ENCODE data around the gene PCBP3. TPM values are rescaled to one million over a fixed set of nuclear protein-coding genes. Genes with fewer than 3 reads are reported as not detected.

PCBP3 gene
- total and polyA plus RNA-seq, 2 of the 13 experiments (the other 11 are each of a cell fraction or from before 2014, with no cell fraction given): not detected

DNA sequence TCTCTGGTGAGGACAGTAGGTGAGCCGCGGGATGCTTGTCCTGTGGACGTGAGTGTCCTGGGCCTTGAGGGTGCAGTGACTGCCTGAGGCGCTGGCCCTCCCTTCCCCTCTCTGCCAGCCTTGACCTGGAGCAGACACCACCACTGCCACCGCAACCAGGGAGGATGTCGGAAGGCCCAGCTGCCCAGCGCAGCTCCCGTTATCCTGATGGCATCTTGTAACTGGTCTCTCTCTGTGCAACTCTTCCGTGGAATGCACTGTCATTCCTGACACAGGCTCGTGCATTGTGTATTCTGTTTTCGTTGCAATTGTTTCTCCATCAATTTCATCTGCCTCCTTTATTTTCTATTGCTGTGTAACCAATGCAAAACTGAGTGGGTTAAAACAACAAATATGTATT, 118.2 kb downstream of the PCBP3 start (continued):
- TF ChIP-seq ZSCAN21 (CRISPR knock-in tag; IDR thresholded peaks at IDR 0.05; ENCODE audit: borderline replicate concordance): no peak
- no peak for TF ChIP-seq ZNF143 (CRISPR knock-in tag; IDR thresholded peaks at IDR 0.05)
- TF ChIP-seq HNRNPK (IDR thresholded peaks at IDR 0.05; ENCODE audit: low read depth, low read length, poor library complexity, severe bottlenecking): no peak
- TF ChIP-seq HNRNPUL1 (IDR thresholded peaks at IDR 0.05; ENCODE audit: low read depth, low read length): no peak

DNA sequence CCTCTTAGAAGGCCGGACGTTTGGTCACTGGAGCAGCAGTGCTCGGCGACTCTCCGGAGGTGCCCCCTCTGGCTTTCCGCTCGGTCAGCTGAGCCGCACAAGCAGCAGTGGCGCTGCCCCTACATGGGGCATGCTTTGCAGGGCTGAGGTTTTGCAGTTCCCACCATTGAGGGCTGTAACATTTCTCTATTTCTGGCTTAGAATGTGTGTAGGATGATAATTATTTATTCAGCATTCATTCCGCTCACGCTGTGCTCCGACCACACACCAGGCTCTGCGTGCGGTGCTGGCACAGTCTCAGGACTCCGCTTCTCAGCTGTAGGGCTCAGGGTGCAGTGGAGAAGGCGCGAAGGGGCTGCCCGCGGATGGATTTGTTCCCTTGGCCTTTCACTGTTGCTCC, 119.5 kb downstream of the PCBP3 start:
- Histone ChIP-seq H3K9ac (ENCODE audit: insufficient read depth, low read depth, low read length) (no peak overlapping the region), H2AFZ (ENCODE audit: low read length) (no peak overlapping the region), H3K4me2 (ENCODE audit: low read depth, low read length) (no peak overlapping the region), H3K27ac (ENCODE audit: extremely low read length, insufficient read depth, low read length) (no peak overlapping the region), H4K20me1 (ENCODE audit: insufficient read depth, low read length) (no peaks in the 10 kb centered on the region), H3K9me3 (ENCODE audit: low read length) (no peaks in the 10 kb centered on the region), H3K27me3 (ENCODE audit: control insufficient read depth in 1 of 2, insufficient read depth in 2 of 2, low read length in 2 of 2) (peaks cover 3 to 23% of the 10 kb centered on the region in 2 experiments; a peak in 3 of 5 replicates), H3K36me3 (replicated peaks in 1 of 2; ENCODE audit: control insufficient read depth in 1 of 2, insufficient read depth in 2 of 2, low read length in 2 of 2) (no peaks in the 10 kb centered on the region), H3K4me3 (replicated peaks in 1 of 3; ENCODE audit: insufficient read depth in 1 of 3, low read depth in 2 of 3, low read length in 3 of 3) (no peak overlapping the region), H3K79me2 (ENCODE audit: insufficient read depth, low read length) (no peaks in the 10 kb centered on the region), H3K4me1 (ENCODE audit: insufficient read depth, low read length) (no peaks in the 10 kb centered on the region)
- intact Hi-C loops (cut with micrococcal nuclease; ENCODE audit: unreplicated experiment): no loop called here
- in situ Hi-C loops (cut with HindIII; ENCODE audit: extremely low pct_ligation_motif_present, low pct_unique_long_range_greater_than_20kb): no loop called here
- FAIRE-seq (no peak), ATAC-seq (no peak), DNase-seq (ENCODE audit: low spot score) (no peak)
- ChIA-PET CTCF (ENCODE audit: low intra/inter-chr PET ratio, low total read pairs) (no interaction called here), POLR2A (no interaction called here)
- no TSS peak for BruUV-seq (replicated peaks)
- TF ChIP-seq BCL6 (CRISPR knock-in tag; IDR thresholded peaks at IDR 0.05) (no peak), MXD4 (CRISPR knock-in tag; IDR thresholded peaks at IDR 0.05) (no peak), SALL2 (CRISPR knock-in tag; IDR thresholded peaks at IDR 0.05) (no peak), ARNT (IDR thresholded peaks at IDR 0.05) (no peak), ZNF460 (CRISPR knock-in tag; IDR thresholded peaks at IDR 0.05; ENCODE audit: borderline replicate concordance) (no peak), ZFP90 (CRISPR knock-in tag; IDR thresholded peaks at IDR 0.05; ENCODE audit: borderline replicate concordance) (no peak), MTA1 (CRISPR knock-in tag; IDR thresholded peaks at IDR 0.05; ENCODE audit: borderline replicate concordance) (no peak), GATA4 (IDR thresholded peaks at IDR 0.05; ENCODE audit: borderline replicate concordance, low read depth) (no peak), SIN3A (IDR thresholded peaks at IDR 0.05; ENCODE audit: borderline replicate concordance, low read depth, low read length) (no peak), HOXA7 (CRISPR knock-in tag; IDR thresholded peaks at IDR 0.05) (no peak), XBP1 (CRISPR knock-in tag; IDR thresholded peaks at IDR 0.05) (no peak), ZSCAN29 (CRISPR knock-in tag; conservative IDR thresholded peaks at IDR 0.05) (no peak), PAX8 (CRISPR knock-in tag; IDR thresholded peaks at IDR 0.05; ENCODE audit: borderline replicate concordance) (no peak), TBX2 (CRISPR knock-in tag; IDR thresholded peaks at IDR 0.05; ENCODE audit: borderline replicate concordance) (no peak), KDM2A (CRISPR knock-in tag; IDR thresholded peaks at IDR 0.05; ENCODE audit: borderline replicate concordance, low read depth) (no peak), ZSCAN21 (CRISPR knock-in tag; IDR thresholded peaks at IDR 0.05; ENCODE audit: borderline replicate concordance) (no peak), NFATC3 (CRISPR knock-in tag; IDR thresholded peaks at IDR 0.05) (no peak), GFI1 (CRISPR knock-in tag; IDR thresholded peaks at IDR 0.05; ENCODE audit: borderline replicate concordance) (no peak), SPEN (CRISPR knock-in tag; IDR thresholded peaks at IDR 0.05; ENCODE audit: low read depth) (no peak)
- TF ChIP-seq, protein P1, sequence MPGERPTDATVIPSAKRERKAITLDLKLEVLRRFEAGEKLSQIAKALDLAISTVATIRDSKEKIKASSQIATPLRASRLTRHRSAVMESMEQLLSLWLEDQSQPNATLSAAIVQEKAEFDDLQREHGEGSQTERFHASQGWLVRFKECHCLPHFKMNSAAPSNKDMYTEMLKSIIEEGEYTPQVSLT (CRISPR knock-in tag; IDR thresholded peaks at IDR 0.05; ENCODE audit: borderline replicate concordance, low read depth): no peak
- WGBS (ENCODE audit: low lambda C conversion rate): 69% methylated on average over 18 of the region's 19 CpGs

Measured in HepG2 (cell line).